ENCODE data around the gene OR2A42.
"Not testable (repeated sequence)": the region's sequence is repeated elsewhere in the genome, so short reads cannot be mapped to it uniquely, and the experiment has no call there.

GRCh38 chr7:144193782-144194181, 45.6 kb downstream of the OR2A42 start:
- TF ChIP-seq CTCF (IDR thresholded peaks at IDR 0.05; ENCODE audit: insufficient read depth, low read depth, low read length); EZH2 (IDR thresholded peaks at IDR 0.05; ENCODE audit: insufficient read depth, low read length): not testable (repeated sequence)

Measured in astrocyte (in vitro differentiated cells and primary cell).